ENCODE measurements around the gene C16orf96.

DNA sequence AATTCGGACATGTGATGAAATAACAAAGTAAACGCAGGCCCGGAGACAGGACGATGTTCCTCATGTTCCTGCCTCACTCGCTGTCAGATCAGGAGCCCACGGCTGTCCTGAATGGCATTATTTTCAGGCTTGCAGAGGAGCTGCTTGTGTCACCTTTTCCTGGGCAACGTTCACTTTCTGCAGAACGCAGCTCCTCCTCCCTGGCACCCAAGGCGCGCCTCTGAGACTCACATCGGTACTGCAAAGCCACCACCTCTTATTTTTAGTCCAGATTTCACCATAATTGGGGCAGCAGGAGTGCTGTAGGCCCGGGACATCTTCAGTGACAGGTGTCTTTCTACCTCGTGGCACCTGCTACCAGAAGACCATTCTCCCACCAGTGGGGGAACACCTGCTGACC, 8.0 kb upstream of the C16orf96 start:
- no peak for TF ChIP-seq POLR2A (IDR thresholded peaks at IDR 0.05)
- TF ChIP-seq, protein P1, sequence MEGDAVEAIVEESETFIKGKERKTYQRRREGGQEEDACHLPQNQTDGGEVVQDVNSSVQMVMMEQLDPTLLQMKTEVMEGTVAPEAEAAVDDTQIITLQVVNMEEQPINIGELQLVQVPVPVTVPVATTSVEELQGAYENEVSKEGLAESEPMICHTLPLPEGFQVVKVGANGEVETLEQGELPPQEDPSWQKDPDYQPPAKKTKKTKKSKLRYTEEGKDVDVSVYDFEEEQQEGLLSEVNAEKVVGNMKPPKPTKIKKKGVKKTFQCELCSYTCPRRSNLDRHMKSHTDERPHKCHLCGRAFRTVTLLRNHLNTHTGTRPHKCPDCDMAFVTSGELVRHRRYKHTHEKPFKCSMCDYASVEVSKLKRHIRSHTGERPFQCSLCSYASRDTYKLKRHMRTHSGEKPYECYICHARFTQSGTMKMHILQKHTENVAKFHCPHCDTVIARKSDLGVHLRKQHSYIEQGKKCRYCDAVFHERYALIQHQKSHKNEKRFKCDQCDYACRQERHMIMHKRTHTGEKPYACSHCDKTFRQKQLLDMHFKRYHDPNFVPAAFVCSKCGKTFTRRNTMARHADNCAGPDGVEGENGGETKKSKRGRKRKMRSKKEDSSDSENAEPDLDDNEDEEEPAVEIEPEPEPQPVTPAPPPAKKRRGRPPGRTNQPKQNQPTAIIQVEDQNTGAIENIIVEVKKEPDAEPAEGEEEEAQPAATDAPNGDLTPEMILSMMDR (IDR thresholded peaks at IDR 0.05), result no peak

Measured in body of pancreas (tissue), 4 donors.